CD14-positive monocyte (primary cell): ENCODE data around the gene PDE6H. TPM values are rescaled to one million over a fixed set of nuclear protein-coding genes. Genes with fewer than 3 reads are reported as not detected.

Experiments used
- DNase-seq, 3 donors: peaks; one replicate each; pipeline ENCODE4 v3.0.0-alpha.2; 2011 to 2022
- H2AFZ ChIP-seq: 2 replicates; pipeline ENCODE4 v1.6.0; 2012; ENCODE audit warnings: mild to moderate bottlenecking, low read depth, low read length, inconsistent platforms; ENCODE audit not compliant: insufficient read depth, poor library complexity, severe bottlenecking
- H3K27ac ChIP-seq, 2 donors: 1 replicate in 1 of 2; 2 replicates in 1 of 2; pipeline ENCODE4 v1.5.1; 2012 to 2013; ENCODE audit warnings: low read length in 2 of 2, control low read depth in 1 of 2, inconsistent platforms in 1 of 2, low read depth in 1 of 2, mild to moderate bottlenecking in 1 of 2
- H3K27me3 ChIP-seq, 2 donors: one replicate each; pipeline versions ENCODE4 v1.6.0 to v1.6.1; 2011 to 2013; ENCODE audit warnings: low read length in 2 of 2; ENCODE audit not compliant: control insufficient read depth in 2 of 2, insufficient read depth in 2 of 2
- H3K36me3 ChIP-seq, 2 donors: replicated peaks in 1 of 2; 1 replicate in 1 of 2; 2 replicates in 1 of 2; pipeline versions ENCODE4 v1.5.1 to v1.6.1; 2012 to 2013; ENCODE audit warnings: low read length in 2 of 2, control low read depth in 1 of 2, inconsistent platforms in 1 of 2, mild to moderate bottlenecking in 1 of 2; ENCODE audit not compliant: insufficient read depth in 2 of 2, control insufficient read depth in 1 of 2
- H3K4me1 ChIP-seq, 2 donors: 1 replicate in 1 of 2; 2 replicates in 1 of 2; pipeline versions ENCODE4 v1.5.1 to v1.6.1; 2012 to 2013; ENCODE audit warnings: low read length in 2 of 2, control low read depth in 1 of 2, inconsistent platforms in 1 of 2, mild to moderate bottlenecking in 1 of 2, moderate library complexity in 1 of 2; ENCODE audit not compliant: insufficient read depth in 2 of 2, control insufficient read depth in 1 of 2
- H3K4me2 ChIP-seq: replicated peaks from 2 replicates; pipeline ENCODE3; 2012; ENCODE audit warnings: low read length, moderate library complexity, mild to moderate bottlenecking; ENCODE audit not compliant: poor library complexity, severe bottlenecking; ENCODE audit errors: extremely low read depth
- H3K4me3 ChIP-seq, 3 experiments: fragments of 200-600 bp in 1 of 3; sonication (generic) in 1 of 3; replicated peaks in 1 of 3; 1 replicate in 2 of 3; 2 replicates in 1 of 3; pipeline ENCODE4 v1.5.1; 2011 to 2013; ENCODE audit warnings: low read length in 3 of 3, mild to moderate bottlenecking in 3 of 3, control low read depth in 2 of 3, low read depth in 2 of 3, inconsistent platforms in 1 of 3, moderate library complexity in 1 of 3
- H3K79me2 ChIP-seq: 2 replicates; pipeline ENCODE4 v1.6.0; 2012; ENCODE audit warnings: mild to moderate bottlenecking, control low read depth, inconsistent platforms, low read length, moderate library complexity; ENCODE audit not compliant: insufficient read depth
- H3K9ac ChIP-seq: 2 replicates; pipeline ENCODE4 v1.6.0; 2017; ENCODE audit warnings: low read length, mild to moderate bottlenecking; ENCODE audit not compliant: insufficient read depth, poor library complexity, severe bottlenecking
- H3K9me3 ChIP-seq, 2 donors: replicated peaks in 1 of 2; 1 replicate in 1 of 2; 2 replicates in 1 of 2; pipeline versions ENCODE4 v1.5.1 to v1.6.1; 2012 to 2013; ENCODE audit warnings: low read length in 2 of 2, control low read depth in 1 of 2; ENCODE audit not compliant: control insufficient read depth in 1 of 2, insufficient read depth in 1 of 2
- H4K20me1 ChIP-seq: 2 replicates; pipeline ENCODE4 v1.6.0; 2012; ENCODE audit warnings: mild to moderate bottlenecking, low read length, control low read depth, moderate library complexity; ENCODE audit not compliant: insufficient read depth
- H3K27ac Mint-ChIP-seq, 7 donors: one replicate each; pipeline ENCODE4 v1.8.0; 2020; ENCODE audit warnings: mild to moderate bottlenecking in 7 of 7, mixed read lengths in 7 of 7, moderate library complexity in 6 of 7, inconsistent platforms in 2 of 7
- H3K27me3 Mint-ChIP-seq, 3 donors: one replicate each; pipeline ENCODE4 v1.8.0; 2021 to 2022; ENCODE audit warnings: low read depth in 3 of 3, mild to moderate bottlenecking in 3 of 3, mixed read lengths in 3 of 3, moderate library complexity in 3 of 3, inconsistent platforms in 1 of 3
- H3K36me3 Mint-ChIP-seq, 2 donors: one replicate each; pipeline ENCODE4 v1.8.0; 2020; ENCODE audit warnings: mixed read lengths in 2 of 2, inconsistent platforms in 1 of 2, mild to moderate bottlenecking in 1 of 2
- H3K4me1 Mint-ChIP-seq: one replicate; pipeline ENCODE4 v1.8.0; 2020; ENCODE audit warnings: mild to moderate bottlenecking, mixed read lengths
- H3K4me3 Mint-ChIP-seq, 2 donors: one replicate each; pipeline ENCODE4 v1.8.0; 2020; ENCODE audit warnings: mild to moderate bottlenecking in 2 of 2, mixed read lengths in 2 of 2, moderate library complexity in 1 of 2
- H3K9me3 Mint-ChIP-seq, 7 donors: one replicate each; pipeline ENCODE4 v1.8.0; 2020 to 2022; ENCODE audit warnings: mixed read lengths in 7 of 7, mild to moderate bottlenecking in 6 of 7, moderate library complexity in 6 of 7, inconsistent platforms in 2 of 7
- CTCF ChIP-seq: fragments of 200-600 bp; IDR thresholded peaks from one replicate; pipeline ENCODE4 v1.8.0; 2022; ENCODE audit warnings: antibody characterized with exemption, mild to moderate bottlenecking
- WGBS: methylation state at CpG from one replicate; pipeline ENCODE4 v1.1.5; 2013; ENCODE audit warnings: missing lambda C conversion rate; ENCODE audit not compliant: insufficient coverage; 5-methylcytosine and 5-hydroxymethylcytosine counted together
- intact Hi-C, 2 donors: fragments of 100-400 bp; cut with micrococcal nuclease; formaldehyde crosslinking; loops; one replicate each; pipeline versions ENCODE4 v1.15.0 to v1.15.1; 2023
- polyA plus RNA-seq, 3 donors: library from polyadenylated mRNA; depleted of rRNA in 1 of 3; unstranded in 2 of 3; stranded (reverse) in 1 of 3; fragments of 300-500 nt in 2 of 3; fragments of >200 nt in 1 of 3; fragmentation: Illumina TruSeq in 2 of 3; gene quantifications; 1 replicate in 2 of 3; 2 replicates in 1 of 3; pipeline ENCODE4 v1.2.3, GENCODE V29; 2012 to 2021

Gene PDE6H
- polyA plus RNA-seq, 3 donors = 0.33 to 0.56 TPM; not detected in 1

GRCh38 chr12:15004421-15004820 lies 31.6 kb downstream of the PDE6H start:
- H2AFZ ChIP-seq = no peak overlapping the region
- TF ChIP-seq CTCF = no peak
- H3K27me3 Mint-ChIP-seq = peaks cover 0 to 14% (median 7%) of the 10 kb centered on the region in 3 donors

GRCh38 chr12:15005064-15005463 lies 32.2 kb downstream of the PDE6H start:
- Histone ChIP-seq H3K36me3 (no peaks in the 10 kb centered on the region), H3K4me3 (no peak overlapping the region), H3K4me2 (no peak overlapping the region), H3K27ac (no peak overlapping the region), H3K79me2 (no peaks in the 10 kb centered on the region), H3K4me1 (no peaks in the 10 kb centered on the region), H3K9me3 (no peaks in the 10 kb centered on the region), H4K20me1 (no peaks in the 10 kb centered on the region), H3K9ac (no peak overlapping the region), H2AFZ (no peak overlapping the region), H3K27me3 (peaks cover 11 to 19% of the 10 kb centered on the region in 2 donors)
- Mint-ChIP-seq H3K9me3 (peaks cover 0 to 2% (median 0%) of the 10 kb centered on the region in 7 donors), H3K4me1 (peaks cover 2% of the 10 kb centered on the region), H3K4me3 (no peak overlapping the region), H3K27ac (no peak overlapping the region), H3K36me3 (no peaks in the 10 kb centered on the region), H3K27me3 (peaks cover 1 to 14% (median 7%) of the 10 kb centered on the region in 3 donors)
- intact Hi-C loops = no loop called here
- no peak for DNase-seq
- TF ChIP-seq CTCF = no peak

More at GRCh38 chr12:15004421-15004820, 31.6 kb downstream of the PDE6H start:
- Histone ChIP-seq H3K4me3 (no peak overlapping the region), H3K27ac (no peak overlapping the region), H3K9ac (no peak overlapping the region), H3K9me3 (no peaks in the 10 kb centered on the region), H3K4me1 (no peaks in the 10 kb centered on the region), H3K79me2 (no peaks in the 10 kb centered on the region), H3K27me3 (peaks cover 11 to 19% of the 10 kb centered on the region in 2 donors), H4K20me1 (no peaks in the 10 kb centered on the region), H3K36me3 (no peaks in the 10 kb centered on the region), H3K4me2 (no peak overlapping the region)
- H3K9me3 Mint-ChIP-seq = peaks cover 0 to 2% (median 0%) of the 10 kb centered on the region in 7 donors
- no peak for DNase-seq
- peak overlapping the region in 1 of 7 donors; percentile 40 for H3K27ac Mint-ChIP-seq
- intact Hi-C loops = no loop called here
- 100% methylated on average over 1 of the region's 2 CpGs for WGBS
- no peak overlapping the region for H3K4me3 Mint-ChIP-seq
- H3K36me3 Mint-ChIP-seq = no peaks in the 10 kb centered on the region
- H3K4me1 Mint-ChIP-seq = peaks cover 2% of the 10 kb centered on the region
